ENCODE measurements around the gene GALNTL6.

Gene GALNTL6

DNA sequence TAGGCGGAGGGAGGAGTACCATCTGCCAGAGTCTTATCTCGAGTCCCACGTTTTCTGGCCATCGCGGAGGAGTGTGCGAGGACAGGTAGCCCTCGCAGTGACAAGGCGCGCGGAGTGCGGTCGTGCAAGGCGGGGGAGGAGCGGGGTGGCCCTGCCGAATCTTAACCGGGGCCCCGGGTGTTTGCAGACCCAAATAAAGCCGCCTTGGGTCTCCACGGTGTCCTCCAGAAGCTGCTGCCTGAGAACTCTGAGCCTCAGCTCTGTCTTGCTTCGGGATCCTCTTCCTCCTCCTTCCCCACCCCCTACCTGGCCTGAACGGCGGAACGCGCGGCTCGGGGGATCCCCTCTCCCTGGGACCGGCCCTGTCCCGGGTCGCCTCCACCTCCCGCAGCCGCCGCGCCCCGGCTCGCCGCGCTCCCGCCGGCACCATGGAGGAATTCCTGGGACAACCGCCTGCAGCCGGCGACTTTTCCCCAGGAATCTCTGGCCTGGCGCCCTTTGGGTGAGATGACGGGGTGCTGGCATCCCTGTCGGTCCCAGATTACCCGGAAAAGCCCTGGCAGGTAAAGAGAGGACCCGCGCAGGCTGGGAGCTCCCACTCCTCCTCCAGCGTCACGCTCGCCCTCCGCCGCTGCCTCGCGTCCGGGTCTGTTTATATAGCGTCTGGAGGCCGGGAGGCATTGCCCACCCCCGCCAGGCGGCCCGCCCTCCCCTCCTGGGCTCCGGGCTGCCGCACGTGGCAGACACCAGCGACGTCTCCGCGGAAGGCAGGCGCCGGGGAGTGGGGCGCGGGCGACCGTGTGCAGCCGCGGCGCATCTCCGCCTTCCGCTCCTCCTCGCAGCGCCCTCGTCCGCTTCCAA, at the start of gene GALNTL6:
GALNTL6 (plus strand) TSS at position 740 of the 861 bp plus-strand sequence.
- DNase-seq, result no peak

DNA sequence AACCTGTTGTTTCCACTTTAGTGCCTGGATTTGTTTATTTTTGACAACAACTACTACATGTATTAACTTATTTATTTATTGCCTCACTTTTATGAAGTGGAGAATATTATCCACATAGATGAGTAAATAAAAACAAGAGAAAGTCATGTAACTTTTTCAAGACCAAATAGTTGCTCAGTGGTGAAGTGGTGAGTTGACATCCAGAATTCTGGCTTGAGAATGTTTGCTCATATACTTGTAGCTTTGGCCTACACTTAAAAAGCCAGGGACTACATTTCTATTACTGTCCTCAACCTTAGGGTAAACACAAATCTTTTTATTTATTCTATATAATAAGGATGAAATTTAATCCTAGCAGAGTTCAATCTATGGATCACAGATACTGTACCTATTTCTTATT, 47.7 kb upstream of the GALNTL6 start:
- DNase-seq, result no peak

DNA sequence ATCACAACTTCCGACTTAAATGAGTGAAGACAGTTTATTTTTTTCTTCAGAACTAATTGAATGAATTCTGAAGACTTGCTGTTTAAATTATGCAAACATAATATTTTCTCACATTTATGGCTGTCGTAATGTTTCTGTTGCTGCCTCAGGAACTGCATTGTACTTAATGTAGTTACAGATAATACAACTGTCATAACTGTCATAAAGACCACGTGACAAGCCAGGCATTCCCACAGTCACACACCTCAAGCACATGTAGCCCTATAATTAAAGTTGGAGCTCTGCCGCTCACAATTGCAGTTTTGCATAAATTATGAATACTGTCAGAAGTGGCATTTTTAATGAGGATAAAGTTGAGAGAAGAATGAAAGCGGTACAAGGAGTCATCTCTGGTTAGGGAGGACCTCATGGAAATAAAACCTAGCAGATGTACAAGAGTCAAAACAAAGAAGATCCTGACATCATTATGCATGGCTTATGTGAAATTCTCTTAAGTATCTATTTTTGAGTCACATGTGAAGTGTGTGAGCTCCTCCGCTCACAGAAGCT, 38.5 kb upstream of the GALNTL6 start:
- DNase-seq, result no peak

DNA sequence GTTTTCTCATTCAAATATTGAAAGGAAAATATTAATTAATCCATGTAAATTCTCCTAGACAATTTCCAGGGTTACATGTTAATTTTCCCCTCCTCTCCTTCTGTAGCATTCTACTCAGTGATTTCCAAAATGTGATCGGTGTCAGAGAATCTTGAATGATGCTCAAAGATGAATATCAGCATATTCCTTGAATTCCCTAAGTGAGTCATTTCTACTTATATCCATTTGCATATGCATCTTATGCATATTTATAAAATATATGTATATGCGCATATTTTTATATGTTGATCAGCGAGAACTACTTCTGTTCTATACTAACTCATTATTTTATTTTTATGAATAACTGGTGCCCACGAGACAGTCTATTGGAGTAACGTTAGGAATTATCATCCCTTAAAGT, 33.9 kb upstream of the GALNTL6 start:
- no peak for DNase-seq

GRCh38 chr4:171785388-171785787, 27.8 kb upstream of the GALNTL6 start:
- DNase-seq, result no peak

- no peak for DNase-seq
These were observed 19.5 kb upstream of the GALNTL6 start for GRCh38 chr4:171793723-171794122.

DNA sequence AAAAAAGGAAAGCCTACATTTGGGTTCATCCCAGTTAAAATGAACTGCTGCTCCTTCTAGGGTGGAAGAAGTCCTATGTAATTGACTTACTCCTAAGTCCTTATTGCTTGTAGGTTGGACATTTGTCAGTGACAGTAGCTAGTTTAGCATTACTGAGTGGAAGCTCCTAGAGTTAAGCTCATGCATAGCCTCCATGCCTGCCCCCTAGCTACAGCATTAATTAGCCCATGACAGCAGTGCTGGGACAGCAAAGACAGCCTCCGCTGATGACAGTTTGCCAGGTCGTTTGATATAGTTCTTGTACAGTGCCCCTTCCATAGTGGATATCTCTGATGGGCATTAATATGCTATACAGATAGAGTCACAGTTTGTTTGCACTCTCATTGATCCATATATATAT, 18.7 kb upstream of the GALNTL6 start:
- DNase-seq, result no peak

DNA sequence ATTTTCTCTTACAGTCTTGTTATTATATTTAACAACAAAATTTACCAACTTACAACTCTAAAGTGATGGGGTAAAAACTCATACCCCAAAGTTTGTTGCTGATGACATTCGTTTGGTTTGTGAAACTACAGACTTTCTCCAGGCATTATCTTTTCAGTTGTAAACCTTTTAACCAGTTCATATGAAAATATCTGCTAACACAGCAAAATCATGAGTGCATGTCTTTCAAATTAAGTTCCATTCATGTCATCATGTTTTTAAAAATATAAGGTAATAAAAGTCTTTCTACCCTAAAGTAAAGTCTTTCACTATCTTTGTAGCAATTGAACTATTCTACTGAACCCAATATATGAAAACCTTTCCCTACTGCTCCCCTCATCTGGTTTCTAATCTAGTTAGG, 3.4 kb upstream of the GALNTL6 start:
- DNase-seq, result no peak

DNA sequence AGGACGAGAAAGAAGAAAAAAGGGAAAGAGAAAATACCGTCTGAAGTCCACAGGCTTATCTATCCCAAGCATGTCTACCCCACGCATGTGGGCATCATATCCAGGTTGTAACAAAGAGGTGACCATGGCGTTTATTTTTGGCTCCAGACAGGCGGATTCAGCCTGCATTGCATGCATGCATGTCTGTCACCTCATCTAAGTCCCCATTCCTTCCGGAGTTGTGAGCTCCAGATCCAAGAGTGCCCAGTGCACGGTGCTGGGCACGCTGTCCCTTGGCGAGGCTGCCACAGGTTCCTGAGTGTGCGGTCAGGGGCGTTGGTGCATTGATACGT, 905 bp upstream of the GALNTL6 start:
- DNase-seq, result no peak

DNA sequence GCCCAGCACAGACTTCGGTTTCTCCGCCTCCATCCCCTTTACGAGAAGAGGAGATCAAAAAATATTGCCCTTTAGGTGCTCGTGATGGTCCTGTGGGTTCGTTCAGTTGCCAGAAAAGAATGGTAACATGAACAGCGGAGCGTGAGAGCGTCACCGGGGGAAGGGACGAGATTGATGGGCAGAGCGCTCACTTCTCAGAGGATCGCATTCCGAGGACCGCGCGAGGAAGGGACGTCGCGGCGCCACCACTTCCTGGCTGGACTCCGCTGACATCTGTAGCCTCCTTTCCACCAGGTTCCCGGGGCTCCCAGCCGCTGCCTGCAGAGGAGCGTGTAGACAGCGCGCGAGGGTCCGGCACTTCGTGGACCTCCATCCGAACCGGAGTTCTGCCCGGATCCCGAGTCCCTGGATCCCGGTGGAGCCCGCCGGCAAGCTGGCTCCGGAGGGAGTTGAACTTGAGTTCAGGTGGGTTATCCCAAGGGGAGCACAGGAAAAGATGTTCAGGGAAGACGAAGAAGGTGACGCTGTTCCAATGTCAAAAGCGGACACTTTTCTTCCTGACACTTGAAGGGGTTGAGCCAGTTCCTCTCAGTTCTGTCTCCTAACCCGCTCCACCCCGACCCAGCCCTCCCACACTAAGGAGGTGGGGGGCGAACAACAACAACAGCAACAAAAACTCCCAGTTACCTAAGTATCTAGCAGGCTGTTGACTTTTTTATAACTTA, 484 bp downstream of the GALNTL6 start:
- DNase-seq, result no peak

GRCh38 chr4:171814545-171814944, 1.3 kb downstream of the GALNTL6 start:
- no peak for DNase-seq

- no peak for DNase-seq
These were observed 3.8 kb downstream of the GALNTL6 start for GRCh38 chr4:171817026-171817425.

DNA sequence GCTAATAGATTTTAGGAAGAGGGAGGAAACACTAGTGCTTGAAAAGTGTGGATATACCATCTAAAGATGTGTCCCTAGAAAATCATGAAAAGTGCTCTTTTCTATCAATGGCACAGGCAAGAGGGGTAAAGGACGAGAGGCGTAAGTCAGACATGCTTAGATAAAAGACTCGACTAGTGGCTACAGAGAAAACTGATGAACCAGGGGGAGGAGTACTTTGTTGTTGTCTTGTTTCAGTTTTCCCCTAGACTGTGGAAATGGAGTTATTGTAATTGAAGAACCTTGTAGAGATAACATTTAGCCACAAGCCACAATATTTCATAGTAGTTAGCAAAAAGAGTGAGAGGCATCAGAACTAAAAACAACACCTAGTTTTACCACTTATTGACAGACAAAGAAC, 21.4 kb downstream of the GALNTL6 start:
- no peak for DNase-seq

GRCh38 chr4:171843456-171843855, 30.3 kb downstream of the GALNTL6 start:
- no peak for DNase-seq

DNA sequence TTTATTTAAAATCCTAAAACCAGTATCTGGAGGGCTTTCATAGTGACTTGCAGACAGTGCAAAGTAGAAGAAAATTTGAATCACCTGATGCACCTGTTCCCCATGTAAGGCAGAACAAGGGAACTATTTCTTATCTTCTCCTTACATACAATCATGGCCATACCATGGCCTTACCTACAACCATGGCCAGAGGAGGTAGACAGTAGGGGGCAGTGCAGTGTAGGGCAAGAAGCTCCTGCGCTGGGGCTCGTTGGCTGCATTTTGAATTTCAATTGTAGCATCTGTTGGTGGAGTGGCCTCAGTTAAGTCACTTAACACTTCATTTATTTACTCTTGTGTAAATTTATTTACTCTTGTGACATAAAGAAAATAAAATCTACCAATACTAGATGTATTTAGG, 33.0 kb downstream of the GALNTL6 start:
- peak; percentile 6 for DNase-seq

DNA sequence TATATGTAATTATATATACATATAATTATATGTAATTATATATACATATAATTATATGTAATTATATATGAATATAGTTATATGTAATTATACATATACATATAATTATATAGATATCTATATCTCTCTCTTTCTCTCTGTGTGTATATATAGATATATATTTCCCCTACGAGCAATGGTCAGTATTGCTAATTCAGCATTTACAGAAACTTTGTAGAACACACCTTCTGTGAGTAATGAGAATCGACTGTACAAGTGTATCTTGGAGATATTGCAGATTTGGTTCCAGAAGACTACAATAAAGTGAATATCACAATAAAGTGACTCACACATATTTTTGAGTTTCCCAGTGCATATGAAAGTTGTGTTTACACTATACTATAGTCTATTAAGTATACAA, 33.7 kb downstream of the GALNTL6 start:
- no peak for DNase-seq

DNA sequence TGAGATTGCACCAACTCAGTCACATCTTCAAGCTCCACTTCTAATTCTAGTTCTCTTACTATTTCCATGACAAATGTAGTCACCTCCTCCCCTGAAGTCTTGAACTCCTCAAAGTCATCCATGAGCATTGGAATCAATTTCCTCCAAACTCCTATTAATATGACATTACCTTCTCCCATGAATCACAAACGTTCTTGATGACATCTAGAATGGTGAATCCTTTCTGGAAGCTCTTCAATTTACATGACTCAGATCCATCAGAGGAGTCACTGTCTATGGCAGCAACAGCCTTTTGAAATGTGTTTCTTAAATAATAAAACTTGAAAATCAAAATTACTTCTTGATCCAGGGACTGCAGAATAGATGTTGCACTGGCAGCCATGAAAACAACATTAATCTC, 34.5 kb downstream of the GALNTL6 start:
- DNase-seq, result no peak

- DNase-seq, result no peak
These were observed 36.5 kb downstream of the GALNTL6 start for GRCh38 chr4:171849686-171850222.

DNA sequence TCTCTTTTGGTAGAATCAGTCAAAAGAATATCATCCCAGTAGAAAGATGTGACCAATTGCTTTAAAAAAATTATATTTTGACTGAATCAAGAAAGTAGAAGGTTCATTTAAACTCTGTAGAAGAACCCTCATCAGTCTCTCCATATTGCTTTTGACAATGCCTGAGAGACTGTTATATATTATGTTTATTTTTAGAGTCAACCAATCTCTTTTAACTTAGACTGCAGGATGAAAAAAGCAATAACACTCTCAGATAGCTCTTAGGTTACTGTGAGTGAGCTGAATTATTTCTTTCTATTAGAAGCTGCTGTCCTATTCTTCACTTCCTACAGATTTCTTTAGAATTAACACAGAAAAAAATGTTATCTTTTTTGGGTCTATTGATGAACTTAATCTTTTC, 38.1 kb downstream of the GALNTL6 start:
- DNase-seq, result no peak

GRCh38 chr4:171857302-171858012, 44.3 kb downstream of the GALNTL6 start:
- peak; percentile 64 for DNase-seq

DNA sequence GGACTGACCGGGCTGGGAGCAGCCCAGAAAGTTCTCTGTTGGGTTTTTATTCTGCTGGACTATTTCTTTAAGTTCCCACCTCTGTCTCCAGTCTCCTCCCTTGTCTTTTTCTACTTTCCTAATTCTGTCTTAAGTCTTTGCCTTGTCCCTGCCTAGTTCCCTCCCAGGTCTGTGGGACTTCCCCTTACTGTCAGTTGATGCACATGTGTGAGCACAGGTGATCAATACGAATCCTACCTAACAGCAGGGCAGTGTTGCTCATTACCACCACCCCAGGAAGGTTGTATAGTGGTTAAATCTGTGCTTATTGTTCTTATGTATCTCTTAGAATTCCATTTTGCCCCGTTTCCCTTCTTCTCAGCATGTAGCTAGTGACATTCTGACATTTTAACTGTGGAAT, 62.1 kb downstream of the GALNTL6 start:
- DNase-seq, result no peak

- DNase-seq, result no peak
These were observed 63.4 kb downstream of the GALNTL6 start for GRCh38 chr4:171876636-171877035.

DNA sequence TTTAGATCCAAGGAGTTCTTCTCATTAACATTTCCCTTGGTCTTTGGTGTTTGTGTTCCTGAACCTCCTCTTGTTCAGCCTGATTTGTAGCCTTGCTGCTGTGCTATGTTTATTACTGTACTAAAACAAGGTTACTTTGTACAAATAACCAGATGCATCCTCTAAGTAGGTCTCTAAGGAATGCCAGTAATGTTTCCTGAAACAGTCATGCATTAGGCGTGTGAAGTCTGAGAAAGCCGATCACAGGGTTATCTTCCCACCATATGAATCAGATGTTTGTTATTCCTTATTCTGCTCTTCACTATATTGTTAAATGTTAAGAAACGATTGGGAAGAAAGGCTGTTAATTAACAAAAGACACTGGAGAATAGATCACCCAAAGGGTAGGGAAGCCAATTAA, 66.9 kb downstream of the GALNTL6 start:
- peak; percentile 87 for DNase-seq

Measured in NCI-H226 (cell line).